Transverse colon (tissue), 4 donors: ENCODE data around the gene DACT3. TPM values are rescaled to one million over a fixed set of nuclear protein-coding genes. Genes with fewer than 3 reads are reported as not detected.

Experiments
- DNase-seq: peaks from one replicate; pipeline ENCODE4 v3.0.0-alpha.2; 2019
- H3K27ac ChIP-seq, 4 donors: fragments of 200-600 bp; sonication (generic); 2 replicates each; pipeline ENCODE4 v1.5.1; 2016 to 2018; ENCODE audit warnings: inconsistent platforms in 4 of 4
- H3K27me3 ChIP-seq: fragments of 200-600 bp; sonication (generic); 2 replicates; pipeline ENCODE4 v1.5.1; 2017; ENCODE audit warnings: inconsistent platforms
- H3K36me3 ChIP-seq, 4 donors: fragments of 200-600 bp; sonication (generic); 2 replicates each; pipeline ENCODE4 v1.5.1; 2017 to 2019; ENCODE audit warnings: inconsistent platforms in 4 of 4
- H3K4me1 ChIP-seq, 4 donors: fragments of 200-600 bp; sonication (generic); 2 replicates each; pipeline ENCODE4 v1.5.1; 2017 to 2020; ENCODE audit warnings: inconsistent platforms in 4 of 4
- H3K4me3 ChIP-seq, 4 donors: fragments of 200-600 bp; sonication (generic); 1 replicate in 1 of 4; 2 replicates in 3 of 4; pipeline versions ENCODE4 v1.5.1 to v1.6.1; 2017 to 2019; ENCODE audit warnings: inconsistent platforms in 4 of 4
- H3K9me3 ChIP-seq, 2 donors: fragments of 200-600 bp; sonication (generic); 2 replicates each; pipeline ENCODE4 v1.5.1; 2017 to 2019; ENCODE audit warnings: inconsistent platforms in 2 of 2
- CTCF ChIP-seq, 5 experiments: fragments of 200-600 bp in 3 of 5; fragments of 450-650 bp in 2 of 5; sonication (generic) in 3 of 5; IDR thresholded peaks; 1 replicate in 2 of 5; 2 replicates in 3 of 5; pipeline ENCODE4 v1.5.1; 2016 to 2017; ENCODE audit warnings: antibody characterized with exemption in 5 of 5, inconsistent platforms in 3 of 5, mild to moderate bottlenecking in 2 of 5, moderate library complexity in 1 of 5
- EP300 ChIP-seq: sonication (generic); formaldehyde crosslinking; IDR thresholded peaks from one replicate; pipeline ENCODE4 v1.6.1; 2017; ENCODE audit warnings: antibody characterized with exemption, low read depth
- POLR2A ChIP-seq: fragments of 450-650 bp; IDR thresholded peaks from one replicate; pipeline ENCODE4 v1.6.1; 2016; ENCODE audit warnings: antibody characterized with exemption, mild to moderate bottlenecking, moderate library complexity
- POLR2AphosphoS5 ChIP-seq, 3 donors: sonication (generic); formaldehyde crosslinking; IDR thresholded peaks; one replicate each; pipeline ENCODE4 v1.6.1; 2016; ENCODE audit warnings: antibody characterized with exemption in 3 of 3
- WGBS, 2 donors: methylation state at CpG; one replicate each; pipeline ENCODE4 v1.1.5; 2018; ENCODE audit warnings: low coverage in 1 of 2; 5-methylcytosine and 5-hydroxymethylcytosine counted together
- in situ Hi-C, 4 donors: fragments of 200-750 bp; cut with MboI; loops; one replicate each; pipeline versions ENCODE4 v1.15.0 to v1.15.1; 2017; ENCODE audit warnings: low sequenced_read_pairs in 3 of 4, low pct_ligation_motif_present in 1 of 4, low pct_unique_long_range_greater_than_20kb in 1 of 4
- intact Hi-C: fragments of 100-400 bp; cut with DNase I; formaldehyde crosslinking; loops from one replicate; pipeline ENCODE4 v1.15.1; 2023; ENCODE audit warnings: low total_unique reads
- total RNA-seq, 4 donors: library from RNA; depleted of rRNA; stranded (reverse); fragments of >200 nt; gene quantifications; one replicate each; pipeline ENCODE4 v1.1.0, GENCODE V29; 2016

Gene DACT3
- total RNA-seq, 4 donors from 2014 or later: 5.3 to 27.1 (median 7.5) TPM

GRCh38 chr19:46648961-46649960 lies 11.7 kb downstream of the DACT3 start:
- intact Hi-C loops: no loop called here
- no peaks in the 10 kb centered on the region for H3K9me3 ChIP-seq
- peaks cover 36% of the 10 kb centered on the region for H3K27me3 ChIP-seq
- in situ Hi-C loops: no loop called here
- H3K27ac ChIP-seq: no peak overlapping the region
- H3K36me3 ChIP-seq: no peaks in the 10 kb centered on the region
- 56 to 69% methylated on average over 28 to 55 of the region's 144 CpGs for WGBS, 2 donors
- TF ChIP-seq POLR2AphosphoS5 (IDR thresholded peaks at IDR 0.05): no peak
- TF ChIP-seq CTCF (IDR thresholded peaks at IDR 0.05): no peak
- TF ChIP-seq EP300: no peak
- TF ChIP-seq POLR2A: no peak
- peaks cover 4 to 9% (median 6%) of the 10 kb centered on the region in 4 donors for H3K4me1 ChIP-seq
- DNase-seq: no peak
- no peak overlapping the region for H3K4me3 ChIP-seq

GRCh38 chr19:46648060-46648960 lies 12.7 kb downstream of the DACT3 start:
- Histone ChIP-seq H3K27me3 (peaks cover 36% of the 10 kb centered on the region), H3K36me3 (no peaks in the 10 kb centered on the region), H3K27ac (no peak overlapping the region), H3K4me3 (no peak overlapping the region), H3K9me3 (no peaks in the 10 kb centered on the region), H3K4me1 (peaks cover 3 to 5% (median 4%) of the 10 kb centered on the region in 4 donors)
- in situ Hi-C loops: no loop called here
- intact Hi-C loops: no loop called here
- WGBS, 2 donors: 17 to 79% methylated on average over 1 to 62 of the region's 63 CpGs
- DNase-seq: no peak
- TF ChIP-seq CTCF (IDR thresholded peaks at IDR 0.05) (no peak), POLR2A (no peak), POLR2AphosphoS5 (IDR thresholded peaks at IDR 0.05) (no peak)

GRCh38 chr19:46646402-46646801 lies 14.6 kb downstream of the DACT3 start:
- H3K27me3 ChIP-seq: peaks cover 40% of the 10 kb centered on the region
- 65 to 70% methylated on average over 2 to 3 of the region's 3 CpGs for WGBS, 2 donors
- no peak for TF ChIP-seq CTCF (IDR thresholded peaks at IDR 0.05)
- no peak for TF ChIP-seq POLR2A
- no peak for TF ChIP-seq POLR2AphosphoS5 (IDR thresholded peaks at IDR 0.05)
- in situ Hi-C loops: no loop called here
- DNase-seq: no peak
- no peaks in the 10 kb centered on the region for H3K9me3 ChIP-seq
- H3K4me3 ChIP-seq: no peak overlapping the region
- H3K36me3 ChIP-seq: no peaks in the 10 kb centered on the region
- H3K4me1 ChIP-seq: peaks cover 0 to 4% (median 3%) of the 10 kb centered on the region in 4 donors
- intact Hi-C loops: no loop called here
- no peak overlapping the region for H3K27ac ChIP-seq

GRCh38 chr19:46644720-46645119 lies 16.3 kb downstream of the DACT3 start:
- intact Hi-C loops: no loop called here
- WGBS, 2 donors: 39 to 47% methylated on average over 2 to 3 of the region's 3 CpGs
- DNase-seq: no peak
- no peaks in the 10 kb centered on the region for H3K36me3 ChIP-seq
- peak overlapping the region; percentile 5 to 69 (median 36) for H3K27ac ChIP-seq
- H3K9me3 ChIP-seq: no peaks in the 10 kb centered on the region
- TF ChIP-seq CTCF (IDR thresholded peaks at IDR 0.05) (no peak), POLR2AphosphoS5 (IDR thresholded peaks at IDR 0.05) (no peak), EP300 (no peak), POLR2A (no peak)
- H3K4me3 ChIP-seq: no peak overlapping the region
- peaks cover 4 to 8% (median 6%) of the 10 kb centered on the region in 4 donors for H3K4me1 ChIP-seq
- H3K27me3 ChIP-seq: peaks cover 45% of the 10 kb centered on the region
- in situ Hi-C loops: no loop called here
